SK-N-MC (cell line): Measurements from ENCODE around the gene TGFBR3L.

Experiments
- EZH2 ChIP-seq: fragments of 200-600 bp; sonication (generic); IDR thresholded peaks from one replicate; pipeline ENCODE4 v1.6.1; 2017; ENCODE audit warnings: antibody characterized with exemption
- FOXP2 ChIP-seq: optimal IDR thresholded peaks from 2 replicates; pipeline ENCODE3; 2011; ENCODE audit warnings: mild to moderate bottlenecking, moderate library complexity; ENCODE audit not compliant: insufficient read depth; ENCODE audit errors: extremely low read length, control extremely low read depth

DNA sequence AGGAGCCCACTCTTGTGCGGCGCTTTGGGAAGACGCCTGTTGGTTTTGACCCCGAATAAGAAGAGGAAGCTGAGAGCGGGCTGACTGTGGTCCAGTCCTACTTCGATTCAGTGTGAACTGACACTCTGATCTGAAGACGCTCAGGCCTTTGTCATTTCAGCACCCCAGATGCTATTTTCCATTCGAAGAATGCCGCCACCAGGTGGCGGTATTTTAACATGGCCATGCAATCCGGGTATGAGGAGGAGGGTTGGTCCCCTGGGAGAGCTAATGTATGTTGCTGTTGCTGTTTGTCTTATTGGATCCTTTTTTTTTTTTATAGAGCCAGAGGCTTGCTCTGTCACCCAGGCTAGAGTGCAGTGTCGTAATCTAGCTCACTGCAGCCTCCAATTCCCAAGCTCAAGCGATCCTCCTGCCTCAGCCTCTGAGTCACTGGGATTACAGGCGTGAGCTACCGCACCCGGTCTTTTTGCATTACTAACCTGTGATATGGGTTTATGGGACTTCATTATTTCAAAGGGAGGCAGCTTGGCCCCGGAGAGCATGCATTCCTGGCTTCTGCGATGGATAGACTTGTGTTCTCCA, 29.6 kb downstream of the TGFBR3L start:
- no peak for TF ChIP-seq EZH2
- no peak for TF ChIP-seq FOXP2
